ENCODE results near the gene SMC4. TPM values are rescaled to one million over a fixed set of nuclear protein-coding genes. Genes with fewer than 3 reads are reported as not detected.

SMC4 gene
- total RNA-seq, 4 donors from 2014 or later, result 11.7 to 27.1 (median 21.1) TPM

DNA sequence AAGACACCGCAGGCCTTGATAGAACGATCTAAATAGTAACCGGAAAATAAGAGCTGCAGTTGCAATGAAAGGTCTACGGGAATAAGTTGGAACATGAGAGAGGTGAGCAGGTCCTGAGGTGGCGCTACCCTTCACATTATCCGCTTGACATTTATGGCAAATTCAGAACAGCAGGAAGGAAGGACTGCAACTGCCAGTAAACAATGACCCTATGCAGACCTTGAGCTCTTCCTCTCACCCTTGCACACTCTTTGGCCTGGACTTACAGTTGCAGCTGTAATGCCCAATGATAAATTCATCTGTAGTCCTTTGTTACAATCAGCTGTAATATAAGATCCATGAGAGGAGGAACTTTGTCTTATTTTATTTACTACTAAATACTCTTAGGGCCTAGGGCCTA lies 82.4 kb downstream of the SMC4 start:
- no peak for TF ChIP-seq POLR2A (IDR thresholded peaks at IDR 0.05)
- TF ChIP-seq, protein P1, sequence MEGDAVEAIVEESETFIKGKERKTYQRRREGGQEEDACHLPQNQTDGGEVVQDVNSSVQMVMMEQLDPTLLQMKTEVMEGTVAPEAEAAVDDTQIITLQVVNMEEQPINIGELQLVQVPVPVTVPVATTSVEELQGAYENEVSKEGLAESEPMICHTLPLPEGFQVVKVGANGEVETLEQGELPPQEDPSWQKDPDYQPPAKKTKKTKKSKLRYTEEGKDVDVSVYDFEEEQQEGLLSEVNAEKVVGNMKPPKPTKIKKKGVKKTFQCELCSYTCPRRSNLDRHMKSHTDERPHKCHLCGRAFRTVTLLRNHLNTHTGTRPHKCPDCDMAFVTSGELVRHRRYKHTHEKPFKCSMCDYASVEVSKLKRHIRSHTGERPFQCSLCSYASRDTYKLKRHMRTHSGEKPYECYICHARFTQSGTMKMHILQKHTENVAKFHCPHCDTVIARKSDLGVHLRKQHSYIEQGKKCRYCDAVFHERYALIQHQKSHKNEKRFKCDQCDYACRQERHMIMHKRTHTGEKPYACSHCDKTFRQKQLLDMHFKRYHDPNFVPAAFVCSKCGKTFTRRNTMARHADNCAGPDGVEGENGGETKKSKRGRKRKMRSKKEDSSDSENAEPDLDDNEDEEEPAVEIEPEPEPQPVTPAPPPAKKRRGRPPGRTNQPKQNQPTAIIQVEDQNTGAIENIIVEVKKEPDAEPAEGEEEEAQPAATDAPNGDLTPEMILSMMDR (IDR thresholded peaks at IDR 0.05), result no peak
- TF ChIP-seq EP300 (IDR thresholded peaks at IDR 0.05), result no peak
- DNase-seq (ENCODE audit: low spot score in 2 of 2), result no peak
- no peaks in the 10 kb centered on the region for H3K36me3 ChIP-seq
- H3K27ac ChIP-seq, result no peak overlapping the region
- no peaks in the 10 kb centered on the region for H3K27me3 ChIP-seq
- no peaks in the 10 kb centered on the region for H3K4me1 ChIP-seq
- 71 to 83% methylated on average over 6 of the region's 6 CpGs for WGBS, 2 donors
- no peaks in the 10 kb centered on the region for H3K9me3 ChIP-seq
- H3K4me3 ChIP-seq, result no peak overlapping the region

DNA sequence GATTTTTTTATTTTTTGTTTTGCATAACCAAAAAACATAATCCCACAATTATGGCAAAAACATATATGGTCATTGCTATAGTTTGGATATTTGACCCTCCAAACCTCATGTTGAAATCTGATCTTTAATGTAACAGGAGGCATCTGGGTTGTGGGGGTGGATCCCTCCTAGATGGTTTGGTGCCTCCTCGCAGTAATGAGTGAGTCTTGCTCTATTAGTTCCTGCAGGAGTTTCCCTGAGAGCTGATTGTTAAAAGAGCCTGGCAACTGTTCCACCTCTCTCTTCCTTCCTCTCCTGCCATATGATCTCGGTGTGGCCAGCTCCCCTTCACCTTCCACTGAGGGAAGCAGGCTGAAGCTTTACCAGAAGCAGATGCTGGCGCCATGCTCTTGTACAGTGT lies 83.3 kb downstream of the SMC4 start:
- H3K9me3 ChIP-seq, result no peaks in the 10 kb centered on the region
- H3K36me3 ChIP-seq, result no peaks in the 10 kb centered on the region
- TF ChIP-seq, protein P1 (IDR thresholded peaks at IDR 0.05), result no peak
- TF ChIP-seq POLR2A (IDR thresholded peaks at IDR 0.05), result no peak
- no peak for TF ChIP-seq EP300 (IDR thresholded peaks at IDR 0.05)
- H3K4me3 ChIP-seq, result no peak overlapping the region
- DNase-seq (ENCODE audit: low spot score in 2 of 2), result no peak
- H3K27ac ChIP-seq, result no peak overlapping the region
- WGBS, 2 donors, result 78 to 79% methylated on average over 3 of the region's 3 CpGs
- no peaks in the 10 kb centered on the region for H3K27me3 ChIP-seq
- no peaks in the 10 kb centered on the region for H3K4me1 ChIP-seq

Small RNA genes within 50 kb of the gene (small RNA-seq; reads per million reads assigned to genes)
- gene MIR15B, result 3.1 reads per million, percentile 76 among the genes with 10 or more reads in this experiment
- not detected for gene MIR16-2
- gene RNU7-136P, result not detected

Other genes with a start within 250 kb of the SMC4 start
- 1 to 10 TPM in 2 of 4 donors, under 1 TPM in 1, not detected in 1; 0.84 to 2.2 (median 1.8) TPM for gene C3orf80, start 174.2 kb upstream of the SMC4 start, total RNA-seq
- 10 to 100 TPM; 19.5 to 57.5 (median 31.6) TPM for gene IFT80, start 425 bp upstream of the SMC4 start, total RNA-seq
- gene TRIM59, start 50.1 kb downstream of the SMC4 start, total RNA-seq, result 1 to 10 TPM in 2 of 4 donors, under 1 TPM in 1, not detected in 1; 0.42 to 2.0 (median 1.6) TPM
- 10 to 100 TPM; 27.0 to 32.4 (median 30.2) TPM for gene KPNA4, start 165.9 kb downstream of the SMC4 start, total RNA-seq